ENCODE results near the gene CEP63. TPM values are rescaled to one million over a fixed set of nuclear protein-coding genes. Genes with fewer than 3 reads are reported as not detected.

Gene CEP63
- total and polyA plus RNA-seq, 2 experiments from 2014 or later, result 15.8 to 237 TPM

DNA sequence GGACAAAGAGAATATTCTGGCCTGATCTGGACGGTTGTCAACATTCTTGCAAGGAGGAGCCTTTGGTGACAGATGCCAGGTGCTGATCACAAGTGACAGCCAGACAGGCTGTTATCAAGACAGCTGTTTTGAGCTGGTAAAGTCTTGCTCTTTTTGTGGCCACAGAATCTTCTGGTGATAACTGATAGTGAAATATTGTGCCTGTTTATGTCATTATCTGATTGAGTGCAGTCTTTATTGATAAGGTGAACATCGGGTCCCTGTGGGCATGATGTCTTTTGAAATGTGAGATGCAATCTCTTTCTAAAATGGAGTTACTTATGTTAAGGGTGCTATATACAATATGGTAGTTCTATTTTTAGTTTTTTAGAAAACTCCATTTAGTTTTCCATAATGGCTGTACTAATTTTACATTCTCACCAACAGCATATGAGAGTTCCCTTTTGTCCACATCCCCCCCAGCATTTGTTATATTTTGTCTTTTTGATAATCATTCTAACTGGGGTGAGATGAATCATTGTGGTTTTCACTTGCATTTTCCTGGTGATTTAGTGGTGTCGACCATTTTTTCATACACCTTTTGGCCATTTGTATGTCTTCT, 10.7 kb downstream of the CEP63 start:
- H3K4me1 ChIP-seq (ENCODE audit: insufficient read depth), result no peaks in the 10 kb centered on the region
- H3K27ac ChIP-seq, result no peak overlapping the region
- 71% methylated on average over 3 of the region's 3 CpGs for WGBS (ENCODE audit: low lambda C conversion rate, missing lambda C conversion rate)
- no peak overlapping the region for H2AFZ ChIP-seq
- H4K20me1 ChIP-seq (ENCODE audit: insufficient read depth, poor library complexity, severe bottlenecking), result peaks cover 11% of the 10 kb centered on the region
- H3K27me3 ChIP-seq, result no peaks in the 10 kb centered on the region
- H3K4me2 ChIP-seq, result no peak overlapping the region
- H3K36me3 ChIP-seq (replicated peaks; ENCODE audit: insufficient read depth, low read depth), result no peaks in the 10 kb centered on the region
- no peaks in the 10 kb centered on the region for H3K9me3 ChIP-seq (ENCODE audit: low read depth)
- no peak overlapping the region for H3K4me3 ChIP-seq
- H3K9me2 ChIP-seq (replicated peaks; ENCODE audit: insufficient read depth), result no peaks in the 10 kb centered on the region
- peaks cover 79% of the 10 kb centered on the region for H3K79me2 ChIP-seq
- TF ChIP-seq, protein P1, sequence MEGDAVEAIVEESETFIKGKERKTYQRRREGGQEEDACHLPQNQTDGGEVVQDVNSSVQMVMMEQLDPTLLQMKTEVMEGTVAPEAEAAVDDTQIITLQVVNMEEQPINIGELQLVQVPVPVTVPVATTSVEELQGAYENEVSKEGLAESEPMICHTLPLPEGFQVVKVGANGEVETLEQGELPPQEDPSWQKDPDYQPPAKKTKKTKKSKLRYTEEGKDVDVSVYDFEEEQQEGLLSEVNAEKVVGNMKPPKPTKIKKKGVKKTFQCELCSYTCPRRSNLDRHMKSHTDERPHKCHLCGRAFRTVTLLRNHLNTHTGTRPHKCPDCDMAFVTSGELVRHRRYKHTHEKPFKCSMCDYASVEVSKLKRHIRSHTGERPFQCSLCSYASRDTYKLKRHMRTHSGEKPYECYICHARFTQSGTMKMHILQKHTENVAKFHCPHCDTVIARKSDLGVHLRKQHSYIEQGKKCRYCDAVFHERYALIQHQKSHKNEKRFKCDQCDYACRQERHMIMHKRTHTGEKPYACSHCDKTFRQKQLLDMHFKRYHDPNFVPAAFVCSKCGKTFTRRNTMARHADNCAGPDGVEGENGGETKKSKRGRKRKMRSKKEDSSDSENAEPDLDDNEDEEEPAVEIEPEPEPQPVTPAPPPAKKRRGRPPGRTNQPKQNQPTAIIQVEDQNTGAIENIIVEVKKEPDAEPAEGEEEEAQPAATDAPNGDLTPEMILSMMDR (IDR thresholded peaks at IDR 0.05; ENCODE audit: poor library complexity), result no peak
- no peak for TF ChIP-seq EZH2phosphoT487 (IDR thresholded peaks at IDR 0.05; ENCODE audit: low read depth, severe bottlenecking, unreplicated experiment)
- no peak for TF ChIP-seq EZH2 (IDR thresholded peaks at IDR 0.05; ENCODE audit: borderline replicate concordance)
- no peak for DNase-seq (ENCODE audit: low spot score)

DNA sequence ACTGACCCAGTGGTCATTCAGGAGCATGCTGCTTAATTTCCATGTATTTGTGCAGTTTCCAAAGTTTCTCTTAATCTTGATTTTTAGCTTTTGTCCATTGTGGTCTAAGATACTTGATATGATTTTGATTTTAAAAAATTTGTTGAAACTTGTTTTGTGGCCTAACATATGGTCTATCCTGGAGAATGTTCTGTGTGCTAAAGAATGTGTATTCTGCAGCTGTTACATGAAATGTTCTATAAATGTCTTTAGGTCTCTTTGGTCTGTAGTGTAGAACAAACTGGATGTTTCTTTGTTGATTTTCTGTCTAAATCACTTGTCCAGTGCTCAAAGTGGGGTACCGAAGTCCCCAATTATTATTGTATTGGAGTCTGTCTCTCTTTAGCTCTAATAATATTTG, 17.4 kb downstream of the CEP63 start:
- H3K4me3 ChIP-seq, result no peak overlapping the region
- TF ChIP-seq EZH2 (IDR thresholded peaks at IDR 0.05; ENCODE audit: borderline replicate concordance), result no peak
- TF ChIP-seq, protein P1 (IDR thresholded peaks at IDR 0.05; ENCODE audit: poor library complexity), result no peak
- no peak for TF ChIP-seq EZH2phosphoT487 (IDR thresholded peaks at IDR 0.05; ENCODE audit: low read depth, severe bottlenecking, unreplicated experiment)
- no peak overlapping the region for H3K4me2 ChIP-seq
- no peak overlapping the region for H2AFZ ChIP-seq
- no peaks in the 10 kb centered on the region for H3K27me3 ChIP-seq
- H3K27ac ChIP-seq, result no peak overlapping the region
- H3K4me1 ChIP-seq (ENCODE audit: insufficient read depth), result no peaks in the 10 kb centered on the region
- DNase-seq (ENCODE audit: low spot score), result no peak
- peaks cover 68% of the 10 kb centered on the region for H3K79me2 ChIP-seq
- H3K9me2 ChIP-seq (replicated peaks; ENCODE audit: insufficient read depth), result no peaks in the 10 kb centered on the region
- WGBS (ENCODE audit: low lambda C conversion rate, missing lambda C conversion rate), result 96% methylated on average over 1 of the region's 1 CpG
- H3K36me3 ChIP-seq (replicated peaks; ENCODE audit: insufficient read depth, low read depth), result no peaks in the 10 kb centered on the region
- H4K20me1 ChIP-seq (ENCODE audit: insufficient read depth, poor library complexity, severe bottlenecking), result no peaks in the 10 kb centered on the region
- no peaks in the 10 kb centered on the region for H3K9me3 ChIP-seq (ENCODE audit: low read depth)

DNA sequence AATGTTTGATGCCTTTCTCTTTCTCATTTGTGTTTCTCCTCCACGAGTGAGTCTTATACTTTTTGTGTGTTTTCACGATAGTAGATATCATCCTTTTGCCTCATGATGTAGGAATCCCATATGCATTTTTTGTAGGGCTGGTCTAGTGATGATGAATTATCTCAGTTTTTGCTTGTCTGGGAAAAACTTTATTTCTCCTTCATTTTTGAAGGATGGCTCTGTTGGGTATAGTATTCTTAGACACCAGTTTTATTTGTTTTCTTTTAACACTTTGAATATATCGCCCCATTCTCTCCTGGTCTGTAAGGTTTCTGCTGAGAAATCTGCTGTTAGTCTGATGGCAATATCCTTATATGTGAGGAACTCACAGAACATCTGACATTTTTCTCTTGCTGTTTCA, 18.3 kb downstream of the CEP63 start:
- no peaks in the 10 kb centered on the region for H3K36me3 ChIP-seq (replicated peaks; ENCODE audit: insufficient read depth, low read depth)
- no peak for DNase-seq (ENCODE audit: low spot score)
- no peaks in the 10 kb centered on the region for H4K20me1 ChIP-seq (ENCODE audit: insufficient read depth, poor library complexity, severe bottlenecking)
- H3K27ac ChIP-seq, result no peak overlapping the region
- H3K9me3 ChIP-seq (ENCODE audit: low read depth), result no peaks in the 10 kb centered on the region
- 67% methylated on average over 3 of the region's 3 CpGs for WGBS (ENCODE audit: low lambda C conversion rate, missing lambda C conversion rate)
- no peaks in the 10 kb centered on the region for H3K4me1 ChIP-seq (ENCODE audit: insufficient read depth)
- H3K4me3 ChIP-seq, result no peak overlapping the region
- peaks cover 60% of the 10 kb centered on the region for H3K79me2 ChIP-seq
- no peaks in the 10 kb centered on the region for H3K27me3 ChIP-seq
- H2AFZ ChIP-seq, result no peak overlapping the region
- TF ChIP-seq EZH2phosphoT487 (IDR thresholded peaks at IDR 0.05; ENCODE audit: low read depth, severe bottlenecking, unreplicated experiment), result no peak
- TF ChIP-seq, protein P1 (IDR thresholded peaks at IDR 0.05; ENCODE audit: poor library complexity), result no peak
- no peak for TF ChIP-seq EZH2 (IDR thresholded peaks at IDR 0.05; ENCODE audit: borderline replicate concordance)
- H3K4me2 ChIP-seq, result no peak overlapping the region
- H3K9me2 ChIP-seq (replicated peaks; ENCODE audit: insufficient read depth), result no peaks in the 10 kb centered on the region

All from hepatocyte (in vitro differentiated cells).